ENCODE results near the gene ATP2B3.

Gene ATP2B3

DNA sequence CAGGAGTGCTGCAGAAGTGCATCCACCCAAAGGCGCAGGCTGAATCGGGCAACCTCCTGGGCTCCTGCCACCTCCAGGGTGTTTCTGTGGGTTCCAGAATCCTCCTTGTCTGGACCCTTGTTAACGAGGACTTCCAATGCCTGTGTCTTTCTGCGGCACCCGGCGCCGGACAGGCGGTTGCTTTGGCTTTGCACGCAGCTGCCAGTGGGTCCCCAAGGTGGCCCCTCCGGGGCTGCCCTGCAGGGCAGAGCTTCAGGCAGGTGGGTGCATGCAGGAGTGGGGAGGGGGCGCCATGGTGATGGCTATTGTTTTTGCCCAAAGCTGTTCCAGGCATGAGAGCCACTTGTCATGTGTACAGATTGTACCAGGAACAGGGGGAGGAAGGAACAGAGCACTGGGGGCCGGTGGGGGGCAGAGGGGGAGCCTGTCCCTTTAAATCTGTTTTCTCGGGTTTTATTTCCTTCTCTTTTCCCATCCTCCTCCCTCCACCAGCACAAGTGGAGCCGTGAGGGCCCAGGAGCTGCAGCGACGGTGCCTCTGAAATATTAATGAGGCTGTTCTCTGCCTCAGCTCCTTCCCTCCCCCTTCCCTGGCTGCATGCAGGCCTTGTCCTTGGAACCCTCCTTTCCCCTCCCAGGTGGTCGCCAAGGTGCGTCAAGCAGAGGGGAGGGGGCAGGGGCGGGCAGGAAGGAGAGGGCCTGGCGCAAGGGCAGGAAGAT is 13.1 kb downstream of the ATP2B3 start:
- Histone ChIP-seq H3K9me3 (ENCODE audit: control insufficient read depth, insufficient read depth, low read length) (no peaks in the 10 kb centered on the region), H3K4me3 (ENCODE audit: low read length) (no peak overlapping the region), H3K36me3 (ENCODE audit: control insufficient read depth, insufficient read depth, low read length) (no peaks in the 10 kb centered on the region), H3K27ac (ENCODE audit: low read length) (no peak overlapping the region), H3K27me3 (ENCODE audit: control insufficient read depth, insufficient read depth, low read length) (no peaks in the 10 kb centered on the region), H3K4me1 (ENCODE audit: control insufficient read depth, insufficient read depth, low read length) (no peaks in the 10 kb centered on the region)
- no peak for DNase-seq (ENCODE audit: low read depth, low spot score)
- WGBS (ENCODE audit: insufficient coverage, insufficient read length) = no CpG with 5 or more reads among the region's 20 CpGs

DNA sequence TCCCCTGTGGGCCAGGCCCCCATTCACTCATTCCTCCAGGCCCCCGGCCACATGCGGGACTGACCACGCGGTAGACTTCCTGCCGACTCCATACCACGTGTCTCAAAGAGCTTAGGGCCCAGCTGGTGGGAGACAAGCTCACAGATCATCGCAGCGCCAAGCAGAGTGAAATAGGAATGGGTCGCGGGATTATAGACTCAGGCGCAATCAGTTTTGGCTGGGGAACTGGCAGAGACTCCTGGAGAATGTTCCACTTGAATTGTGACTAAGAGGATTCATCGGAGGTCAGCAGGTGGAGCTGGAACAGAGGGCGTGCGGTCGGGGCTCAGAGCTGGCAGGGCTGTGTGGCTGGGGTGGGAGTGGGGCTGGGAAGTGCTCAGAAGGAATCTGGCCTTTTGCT is 15.6 kb downstream of the ATP2B3 start:
- Histone ChIP-seq H3K27me3 (ENCODE audit: control insufficient read depth, insufficient read depth, low read length) (no peaks in the 10 kb centered on the region), H3K4me3 (ENCODE audit: low read length) (no peak overlapping the region), H3K36me3 (ENCODE audit: control insufficient read depth, insufficient read depth, low read length) (no peaks in the 10 kb centered on the region), H3K4me1 (ENCODE audit: control insufficient read depth, insufficient read depth, low read length) (no peaks in the 10 kb centered on the region), H3K9me3 (ENCODE audit: control insufficient read depth, insufficient read depth, low read length) (no peaks in the 10 kb centered on the region), H3K27ac (ENCODE audit: low read length) (no peak overlapping the region)
- DNase-seq (ENCODE audit: low read depth, low spot score) = no peak
- no CpG with 5 or more reads among the region's 15 CpGs for WGBS (ENCODE audit: insufficient coverage, insufficient read length)

DNA sequence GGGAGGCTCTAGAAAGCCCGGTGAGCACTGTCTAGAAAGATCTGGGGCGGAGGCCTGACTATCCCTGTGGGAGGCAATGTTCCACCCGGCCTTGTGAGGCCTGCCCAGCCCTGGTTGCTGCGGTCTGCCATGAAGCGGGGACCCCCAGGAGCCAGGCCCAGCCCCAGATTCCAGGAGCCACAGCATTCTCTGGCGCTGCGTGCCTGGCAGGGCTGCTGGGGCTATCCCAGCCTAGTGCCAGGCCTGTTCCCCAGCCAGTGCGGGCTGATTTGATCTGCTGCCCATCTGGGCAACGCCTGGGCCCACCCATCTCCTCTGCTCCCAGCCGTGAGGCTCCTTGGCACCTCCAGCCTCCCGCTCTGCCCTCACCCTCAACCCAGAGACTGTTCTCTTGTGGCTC is 19.6 kb downstream of the ATP2B3 start:
- WGBS (ENCODE audit: insufficient coverage, insufficient read length) = no CpG with 5 or more reads among the region's 11 CpGs
- H3K27me3 ChIP-seq (ENCODE audit: control insufficient read depth, insufficient read depth, low read length) = no peaks in the 10 kb centered on the region
- no peaks in the 10 kb centered on the region; the same call in 1 of the 2 replicates for H3K4me1 ChIP-seq (ENCODE audit: control insufficient read depth, insufficient read depth, low read length)
- H3K27ac ChIP-seq (ENCODE audit: low read length) = no peak overlapping the region
- H3K9me3 ChIP-seq (ENCODE audit: control insufficient read depth, insufficient read depth, low read length) = no peaks in the 10 kb centered on the region
- no peak for DNase-seq (ENCODE audit: low read depth, low spot score)
- H3K4me3 ChIP-seq (ENCODE audit: low read length) = no peak overlapping the region
- H3K36me3 ChIP-seq (ENCODE audit: control insufficient read depth, insufficient read depth, low read length) = no peaks in the 10 kb centered on the region

DNA sequence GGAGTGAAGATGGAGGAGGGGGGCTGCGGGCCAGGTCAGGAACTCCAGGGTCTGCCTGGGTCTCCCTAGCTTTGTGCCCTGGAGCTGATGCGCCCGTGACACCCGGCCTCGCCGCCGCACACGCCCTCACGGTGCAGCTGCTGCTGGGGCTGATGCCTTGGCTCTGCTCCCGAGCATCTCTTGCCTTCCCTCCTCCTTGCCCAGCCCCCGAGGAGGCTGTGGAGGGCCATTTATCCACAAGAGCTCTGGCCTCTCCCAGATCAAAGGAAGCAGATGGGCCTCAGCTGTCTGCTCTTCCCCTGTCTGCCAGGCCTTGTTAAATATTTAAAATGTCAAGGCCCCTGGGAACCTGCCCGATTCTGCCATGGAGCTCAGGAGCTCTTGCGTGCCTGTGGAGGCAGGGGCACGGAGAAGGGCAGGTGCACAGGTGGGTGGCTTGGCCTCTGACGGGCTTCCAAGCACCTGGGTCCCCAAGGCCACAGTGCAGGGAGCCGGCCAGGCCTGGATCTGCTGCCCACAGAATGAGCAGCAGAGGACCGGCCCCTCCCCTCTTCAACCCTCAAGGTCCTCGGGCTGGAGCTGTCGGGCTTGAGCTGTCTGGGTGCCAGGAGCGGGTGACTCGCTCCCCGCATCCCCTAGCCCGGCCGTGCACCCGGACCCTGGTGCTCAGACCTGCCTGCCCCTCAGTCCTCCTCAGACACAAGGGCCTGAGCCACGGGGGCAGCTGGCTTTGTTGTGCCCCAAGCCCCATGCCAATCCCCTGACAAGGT is 20.3 kb downstream of the ATP2B3 start:
- no peak for DNase-seq (ENCODE audit: low read depth, low spot score)
- Histone ChIP-seq H3K4me1 (ENCODE audit: control insufficient read depth, insufficient read depth, low read length) (no peaks in the 10 kb centered on the region; the same call in 1 of the 2 replicates), H3K27ac (ENCODE audit: low read length) (no peak overlapping the region), H3K27me3 (ENCODE audit: control insufficient read depth, insufficient read depth, low read length) (no peaks in the 10 kb centered on the region), H3K4me3 (ENCODE audit: low read length) (no peak overlapping the region), H3K9me3 (ENCODE audit: control insufficient read depth, insufficient read depth, low read length) (no peaks in the 10 kb centered on the region), H3K36me3 (ENCODE audit: control insufficient read depth, insufficient read depth, low read length) (no peaks in the 10 kb centered on the region)
- no CpG with 5 or more reads among the region's 26 CpGs for WGBS (ENCODE audit: insufficient coverage, insufficient read length)

DNA sequence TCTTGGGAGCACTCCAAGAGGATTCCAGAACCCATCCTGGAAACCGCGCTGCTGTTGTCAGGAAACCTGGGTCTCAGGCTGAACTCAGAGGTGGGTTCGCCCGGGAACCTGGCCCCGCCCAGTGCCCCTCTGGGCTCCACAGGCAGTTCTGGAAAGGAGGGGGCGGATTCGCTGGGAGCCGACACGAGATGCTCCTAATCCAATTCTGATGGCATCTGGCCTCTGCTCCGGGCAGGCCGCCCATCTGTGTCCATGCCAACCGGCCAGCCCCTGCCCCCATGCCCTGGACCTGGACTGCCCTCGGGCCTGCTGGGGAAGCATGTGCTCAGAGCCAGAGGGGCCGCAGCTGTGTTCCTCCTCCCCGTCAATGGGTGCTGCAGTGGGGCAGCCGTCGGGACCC is 21.0 kb downstream of the ATP2B3 start:
- WGBS (ENCODE audit: insufficient coverage, insufficient read length) = no CpG with 5 or more reads among the region's 17 CpGs
- Histone ChIP-seq H3K27ac (ENCODE audit: low read length) (no peak overlapping the region), H3K27me3 (ENCODE audit: control insufficient read depth, insufficient read depth, low read length) (no peaks in the 10 kb centered on the region), H3K4me1 (ENCODE audit: control insufficient read depth, insufficient read depth, low read length) (no peaks in the 10 kb centered on the region; the same call in 1 of the 2 replicates), H3K4me3 (ENCODE audit: low read length) (no peak overlapping the region), H3K36me3 (ENCODE audit: control insufficient read depth, insufficient read depth, low read length) (no peaks in the 10 kb centered on the region), H3K9me3 (ENCODE audit: control insufficient read depth, insufficient read depth, low read length) (no peaks in the 10 kb centered on the region)
- no peak for DNase-seq (ENCODE audit: low read depth, low spot score)

DNA sequence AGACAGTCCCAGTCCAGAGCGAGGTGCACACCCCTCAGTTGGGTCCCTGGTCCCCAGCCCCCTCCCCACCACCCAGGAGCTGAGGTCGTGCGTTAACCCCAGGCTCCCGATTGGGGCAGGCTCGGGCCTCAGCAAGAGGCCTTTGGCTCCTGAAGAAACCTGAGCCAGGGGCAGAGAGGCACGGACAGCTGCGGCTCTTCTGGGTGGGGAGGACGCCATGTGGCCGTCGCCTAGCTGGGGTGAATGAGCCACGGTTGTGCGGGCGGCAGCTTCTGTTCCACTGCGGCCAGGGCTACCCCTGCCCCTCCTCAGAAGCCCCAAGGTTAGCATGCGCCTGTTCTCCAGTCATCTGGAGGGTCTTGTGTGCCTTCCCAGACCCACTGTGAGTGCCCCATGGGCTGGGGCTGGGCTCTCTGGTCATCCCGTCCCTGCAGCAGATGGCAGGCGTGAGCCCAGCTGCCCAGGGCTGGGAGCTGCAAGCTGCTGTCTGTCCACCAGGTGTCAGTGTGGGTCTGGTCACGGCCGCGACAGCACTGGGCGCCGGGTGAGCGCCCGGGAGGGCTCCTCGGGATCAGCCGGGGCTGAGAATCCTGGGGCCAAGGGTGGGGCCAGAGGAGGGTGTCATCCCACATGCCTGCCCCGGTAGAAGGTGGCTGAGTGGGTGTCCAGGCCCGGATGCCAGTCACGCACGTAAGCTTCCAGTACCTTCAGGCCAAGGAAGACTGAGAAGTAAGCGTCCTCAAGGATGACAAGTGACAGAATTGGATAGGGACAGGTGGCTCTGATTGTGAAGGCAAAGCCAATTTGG is 21.9 kb downstream of the ATP2B3 start:
- Histone ChIP-seq H3K36me3 (ENCODE audit: control insufficient read depth, insufficient read depth, low read length) (no peaks in the 10 kb centered on the region), H3K4me3 (ENCODE audit: low read length) (no peak overlapping the region), H3K9me3 (ENCODE audit: control insufficient read depth, insufficient read depth, low read length) (no peaks in the 10 kb centered on the region), H3K27ac (ENCODE audit: low read length) (no peak overlapping the region), H3K27me3 (ENCODE audit: control insufficient read depth, insufficient read depth, low read length) (no peaks in the 10 kb centered on the region), H3K4me1 (ENCODE audit: control insufficient read depth, insufficient read depth, low read length) (no peaks in the 10 kb centered on the region; the same call in 1 of the 2 replicates)
- WGBS (ENCODE audit: insufficient coverage, insufficient read length) = no CpG with 5 or more reads among the region's 31 CpGs
- peak; percentile 39 for DNase-seq (ENCODE audit: low read depth, low spot score)

DNA sequence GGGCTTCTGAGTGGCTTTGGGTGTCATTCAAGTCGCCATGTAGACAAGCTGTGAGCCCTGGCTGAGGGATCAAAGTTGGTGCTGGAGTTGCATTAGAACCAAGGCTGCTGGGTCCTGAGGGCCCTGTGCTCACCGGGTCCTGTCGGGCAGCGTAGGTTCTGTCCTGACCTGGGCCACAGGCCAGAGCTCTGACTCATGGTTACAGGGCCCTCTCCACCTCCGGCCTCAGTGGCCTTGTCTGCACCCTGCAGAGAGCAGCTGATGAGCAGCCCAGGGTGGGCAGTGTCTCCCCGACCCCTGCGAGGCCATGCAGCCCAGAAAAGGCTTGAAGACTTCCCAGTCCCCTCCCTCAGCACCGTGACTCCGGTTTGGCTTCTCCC is 22.5 kb downstream of the ATP2B3 start:
- no CpG with 5 or more reads among the region's 9 CpGs for WGBS (ENCODE audit: insufficient coverage, insufficient read length)
- Histone ChIP-seq H3K4me3 (ENCODE audit: low read length) (no peak overlapping the region), H3K36me3 (ENCODE audit: control insufficient read depth, insufficient read depth, low read length) (no peaks in the 10 kb centered on the region), H3K27me3 (ENCODE audit: control insufficient read depth, insufficient read depth, low read length) (no peaks in the 10 kb centered on the region), H3K27ac (ENCODE audit: low read length) (no peak overlapping the region), H3K9me3 (ENCODE audit: control insufficient read depth, insufficient read depth, low read length) (no peaks in the 10 kb centered on the region), H3K4me1 (ENCODE audit: control insufficient read depth, insufficient read depth, low read length) (no peaks in the 10 kb centered on the region; the same call in 1 of the 2 replicates)
- no peak for DNase-seq (ENCODE audit: low read depth, low spot score)

DNA sequence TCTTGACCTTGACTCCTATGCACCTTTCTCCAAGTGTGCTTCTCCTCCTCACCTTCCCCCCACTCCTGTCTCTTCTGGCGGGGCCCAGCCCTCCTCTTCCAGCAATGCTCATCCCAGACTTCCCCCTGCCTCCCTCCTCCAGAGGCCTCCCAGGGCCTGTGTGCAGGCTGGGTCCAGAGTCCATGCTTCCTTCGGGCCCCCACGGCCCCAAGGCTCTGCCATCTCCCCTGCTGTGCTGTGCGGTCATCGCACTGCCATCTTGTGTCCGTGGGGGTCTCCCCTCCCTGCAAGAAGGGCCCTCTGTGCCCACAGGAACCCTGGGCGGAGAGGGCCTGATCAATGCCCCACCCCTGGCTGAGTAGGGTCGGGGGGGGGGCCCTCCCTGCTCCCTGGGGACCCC is 27.3 kb downstream of the ATP2B3 start:
- no CpG with 5 or more reads among the region's 8 CpGs for WGBS (ENCODE audit: insufficient coverage, insufficient read length)
- no peak for DNase-seq (ENCODE audit: low read depth, low spot score)
- Histone ChIP-seq H3K27ac (ENCODE audit: low read length) (no peak overlapping the region), H3K27me3 (ENCODE audit: control insufficient read depth, insufficient read depth, low read length) (no peaks in the 10 kb centered on the region), H3K4me3 (ENCODE audit: low read length) (no peak overlapping the region), H3K36me3 (ENCODE audit: control insufficient read depth, insufficient read depth, low read length) (no peaks in the 10 kb centered on the region), H3K9me3 (ENCODE audit: control insufficient read depth, insufficient read depth, low read length) (no peaks in the 10 kb centered on the region), H3K4me1 (ENCODE audit: control insufficient read depth, insufficient read depth, low read length) (no peaks in the 10 kb centered on the region; the same call in 1 of the 2 replicates)

DNA sequence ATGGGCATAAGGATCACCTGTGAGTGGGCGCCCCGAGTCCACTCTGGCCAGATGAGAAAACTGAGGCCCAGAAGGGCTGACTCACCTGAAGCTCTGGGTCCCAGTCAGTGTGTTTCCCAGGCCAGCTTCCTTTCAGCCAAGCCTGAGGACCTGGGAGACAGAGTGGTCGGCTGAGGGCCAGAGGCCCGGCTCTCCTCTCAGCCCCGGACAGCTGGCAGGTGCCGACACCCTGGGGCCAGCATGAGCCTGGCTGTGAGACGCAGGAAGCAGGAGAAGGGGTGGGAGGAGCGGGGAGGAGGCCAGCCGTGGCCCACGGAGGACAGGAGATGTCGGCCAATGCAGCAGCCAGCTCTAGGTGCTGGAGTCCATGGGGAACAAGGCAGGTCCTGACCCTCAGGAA is 28.9 kb downstream of the ATP2B3 start:
- H3K9me3 ChIP-seq (ENCODE audit: control insufficient read depth, insufficient read depth, low read length) = no peaks in the 10 kb centered on the region
- WGBS (ENCODE audit: insufficient coverage, insufficient read length) = no CpG with 5 or more reads among the region's 11 CpGs

DNA sequence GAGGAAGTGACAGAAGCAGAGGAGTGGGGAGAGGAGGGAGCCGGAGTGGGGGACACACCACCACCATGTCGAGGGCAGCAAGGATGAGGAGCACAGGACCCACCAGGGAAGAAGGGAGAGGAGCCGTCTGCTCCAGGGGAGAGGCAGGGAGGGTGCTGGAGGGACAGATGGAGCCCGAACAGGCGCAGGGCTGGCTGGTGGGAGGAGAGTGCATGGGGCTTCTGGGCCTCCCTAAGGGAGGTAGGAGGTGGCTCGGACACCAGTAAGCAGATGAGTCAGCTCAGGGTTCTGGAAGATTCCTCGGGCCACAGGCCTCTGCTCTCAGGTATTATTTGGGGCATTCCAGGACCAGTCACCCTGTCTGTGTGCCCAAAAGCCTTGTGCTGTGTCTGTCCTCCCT is 29.8 kb downstream of the ATP2B3 start:
- no peaks in the 10 kb centered on the region for H3K9me3 ChIP-seq (ENCODE audit: control insufficient read depth, insufficient read depth, low read length)
- H3K27me3 ChIP-seq (ENCODE audit: control insufficient read depth, insufficient read depth, low read length) = no peaks in the 10 kb centered on the region
- H3K27ac ChIP-seq (ENCODE audit: low read length) = no peak overlapping the region
- H3K4me3 ChIP-seq (ENCODE audit: low read length) = no peak overlapping the region
- no peak for DNase-seq (ENCODE audit: low read depth, low spot score)
- WGBS (ENCODE audit: insufficient coverage, insufficient read length) = no CpG with 5 or more reads among the region's 7 CpGs
- H3K4me1 ChIP-seq (ENCODE audit: control insufficient read depth, insufficient read depth, low read length) = no peaks in the 10 kb centered on the region; the same call in 1 of the 2 replicates
- H3K36me3 ChIP-seq (ENCODE audit: control insufficient read depth, insufficient read depth, low read length) = no peaks in the 10 kb centered on the region

More for the DNA sequence above, 28.9 kb downstream of the ATP2B3 start:
- Histone ChIP-seq H3K4me1 (ENCODE audit: control insufficient read depth, insufficient read depth, low read length) (no peaks in the 10 kb centered on the region; the same call in 1 of the 2 replicates), H3K27me3 (ENCODE audit: control insufficient read depth, insufficient read depth, low read length) (no peaks in the 10 kb centered on the region), H3K36me3 (ENCODE audit: control insufficient read depth, insufficient read depth, low read length) (no peaks in the 10 kb centered on the region), H3K27ac (ENCODE audit: low read length) (no peak overlapping the region), H3K4me3 (ENCODE audit: low read length) (no peak overlapping the region)
- no peak for DNase-seq (ENCODE audit: low read depth, low spot score)
